Astrocyte (in vitro differentiated cells and primary cell): Measurements from ENCODE around the gene RNF166. TPM values are rescaled to one million over a fixed set of nuclear protein-coding genes. Genes with fewer than 3 reads are reported as not detected.

ENCODE experiments used
- DNase-seq: peaks from one replicate; pipeline ENCODE4 v3.0.0-alpha.2; 2010; ENCODE audit warnings: low read depth
- FAIRE-seq: peaks from 2 replicates; lab custom pipeline; 2011; peaks lifted over from hg19 to GRCh38; lab: Jason Lieb, UNC
- H2AFZ ChIP-seq: 2 replicates; pipeline ENCODE4 v1.6.0; 2012; ENCODE audit warnings: low read depth, low read length, inconsistent platforms
- H3K27ac ChIP-seq: 2 replicates; pipeline ENCODE4 v1.5.1; 2011; ENCODE audit warnings: low read depth, low read length, inconsistent platforms
- H3K27me3 ChIP-seq: 2 replicates; pipeline ENCODE4 v1.6.0; 2011; ENCODE audit warnings: low read length, inconsistent platforms; ENCODE audit not compliant: insufficient read depth
- H3K36me3 ChIP-seq: 2 replicates; pipeline ENCODE4 v1.5.1; 2011; ENCODE audit warnings: low read length, inconsistent platforms; ENCODE audit not compliant: insufficient read depth
- H3K4me1 ChIP-seq: 2 replicates; pipeline ENCODE4 v1.5.1; 2011; ENCODE audit warnings: low read length, inconsistent platforms; ENCODE audit not compliant: insufficient read depth
- H3K4me2 ChIP-seq: 2 replicates; pipeline ENCODE4 v1.6.0; 2012; ENCODE audit warnings: low read length, inconsistent platforms
- H3K4me3 ChIP-seq: 2 replicates; pipeline ENCODE4 v1.5.1; 2011; ENCODE audit warnings: low read depth, mild to moderate bottlenecking, low read length, inconsistent platforms; ENCODE audit not compliant: insufficient read depth
- H3K79me2 ChIP-seq: 2 replicates; pipeline ENCODE4 v1.6.0; 2012; ENCODE audit warnings: mild to moderate bottlenecking, low read length, inconsistent platforms; ENCODE audit not compliant: insufficient read depth
- H3K9ac ChIP-seq: 2 replicates; pipeline ENCODE4 v1.6.0; 2012; ENCODE audit warnings: mild to moderate bottlenecking, low read length, inconsistent platforms
- H3K9me3 ChIP-seq: 2 replicates; pipeline ENCODE4 v1.5.1; 2012; ENCODE audit warnings: low read depth, mild to moderate bottlenecking, low read length, inconsistent platforms; ENCODE audit not compliant: insufficient read depth
- H4K20me1 ChIP-seq: 2 replicates; pipeline ENCODE4 v1.6.0; 2012; ENCODE audit warnings: low read length, inconsistent platforms; ENCODE audit not compliant: insufficient read depth
- H3K27ac Mint-ChIP-seq: one replicate; pipeline ENCODE4 v1.8.0; 2021; ENCODE audit warnings: mild to moderate bottlenecking, mixed read lengths; ENCODE audit not compliant: unreplicated experiment
- H3K27me3 Mint-ChIP-seq: one replicate; pipeline ENCODE4 v1.8.0; 2021; ENCODE audit warnings: low read depth, mixed read lengths; ENCODE audit not compliant: unreplicated experiment
- H3K36me3 Mint-ChIP-seq: one replicate; pipeline ENCODE4 v1.8.0; 2021; ENCODE audit warnings: low read depth, mixed read lengths; ENCODE audit not compliant: unreplicated experiment
- H3K4me1 Mint-ChIP-seq: one replicate; pipeline ENCODE4 v1.8.0; 2021; ENCODE audit warnings: low read depth, mixed read lengths; ENCODE audit not compliant: unreplicated experiment
- H3K4me3 Mint-ChIP-seq: one replicate; pipeline ENCODE4 v1.8.0; 2021; ENCODE audit warnings: mild to moderate bottlenecking, moderate library complexity, mixed read lengths; ENCODE audit not compliant: unreplicated experiment
- H3K9me3 Mint-ChIP-seq: one replicate; pipeline ENCODE4 v1.8.0; 2021; ENCODE audit warnings: mild to moderate bottlenecking, mixed read lengths; ENCODE audit not compliant: unreplicated experiment
- CTCF ChIP-seq: IDR thresholded peaks from 2 replicates; pipeline ENCODE4 v1.5.1; 2011; ENCODE audit warnings: low read depth, mild to moderate bottlenecking, inconsistent platforms, low read length, moderate library complexity; ENCODE audit not compliant: insufficient read depth
- EZH2 ChIP-seq: IDR thresholded peaks from 2 replicates; pipeline ENCODE4 v1.6.1; 2012; ENCODE audit warnings: mild to moderate bottlenecking, low read length, inconsistent platforms; ENCODE audit not compliant: insufficient read depth
- total RNA-seq: library from RNA; stranded (reverse); gene quantifications from 2 replicates; pipeline ENCODE4 v1.2.1, GENCODE V29; 2021

The RNF166 gene
- total RNA-seq, 1 donor from 2014 or later = 15.4 TPM

- no peaks in the 10 kb centered on the region for H3K27me3 Mint-ChIP-seq
- FAIRE-seq (no peak), DNase-seq (no peak)
- Histone ChIP-seq H3K4me2 (peak within 1 kb of the TSS; percentile 92), H4K20me1 (peaks cover 20% of the 10 kb centered on the region), H3K27me3 (no peaks in the 10 kb centered on the region), H3K27ac (no peak within 1 kb of the TSS), H3K4me3 (peak within 1 kb of the TSS; percentile 63), H3K9ac (peak within 1 kb of the TSS; percentile 69), H3K4me1 (peaks cover 12% of the 10 kb centered on the region), H2AFZ (peak within 1 kb of the TSS; percentile 66), H3K36me3 (no peaks in the 10 kb centered on the region), H3K79me2 (no peaks in the 10 kb centered on the region), H3K9me3 (no peaks in the 10 kb centered on the region)
- H3K4me1 Mint-ChIP-seq = peaks cover 4% of the 10 kb centered on the region
- H3K27ac Mint-ChIP-seq = no peak within 1 kb of the TSS
- no peaks in the 10 kb centered on the region for H3K9me3 Mint-ChIP-seq
- peaks cover 2% of the 10 kb centered on the region for H3K36me3 Mint-ChIP-seq
- H3K4me3 Mint-ChIP-seq = peak within 1 kb of the TSS; percentile 91
- no peak for TF ChIP-seq EZH2
- TF ChIP-seq CTCF = no peak
These were observed 55.4 kb downstream of the RNF166 start, which contains the start of gene CYBA for GRCh38 chr16:88650749-88651275. Gene CYBA (minus strand): TSS chr16:88651053. CDS start chr16:88651013, 40 bp downstream.

GRCh38 chr16:88649924-88650748 lies 56.1 kb downstream of the RNF166 start:
- Histone ChIP-seq H3K4me1 (peaks cover 12% of the 10 kb centered on the region), H3K79me2 (no peaks in the 10 kb centered on the region), H3K27ac (no peak overlapping the region), H3K9ac (peak overlapping the region; percentile 69), H3K36me3 (no peaks in the 10 kb centered on the region), H3K4me2 (peak overlapping the region; percentile 92), H4K20me1 (peaks cover 20% of the 10 kb centered on the region), H3K4me3 (peak overlapping the region; percentile 63), H3K27me3 (no peaks in the 10 kb centered on the region), H3K9me3 (no peaks in the 10 kb centered on the region), H2AFZ (peak overlapping the region; percentile 66)
- H3K27ac Mint-ChIP-seq = no peak overlapping the region
- FAIRE-seq (no peak), DNase-seq (no peak)
- no peaks in the 10 kb centered on the region for H3K27me3 Mint-ChIP-seq
- TF ChIP-seq EZH2 = no peak
- no peak for TF ChIP-seq CTCF
- H3K36me3 Mint-ChIP-seq = peaks cover 3% of the 10 kb centered on the region
- peaks cover 4% of the 10 kb centered on the region for H3K4me1 Mint-ChIP-seq
- no peaks in the 10 kb centered on the region for H3K9me3 Mint-ChIP-seq
- H3K4me3 Mint-ChIP-seq = peak overlapping the region; percentile 91
